Amygdala (tissue), 56 donors: ENCODE measurements around the gene ASB6.

Source experiments
- DNase-seq, 56 donors: peaks; one replicate each; lab custom pipeline; 2025; lab: John Stamatoyannopoulos, UW

Gene ASB6

DNA sequence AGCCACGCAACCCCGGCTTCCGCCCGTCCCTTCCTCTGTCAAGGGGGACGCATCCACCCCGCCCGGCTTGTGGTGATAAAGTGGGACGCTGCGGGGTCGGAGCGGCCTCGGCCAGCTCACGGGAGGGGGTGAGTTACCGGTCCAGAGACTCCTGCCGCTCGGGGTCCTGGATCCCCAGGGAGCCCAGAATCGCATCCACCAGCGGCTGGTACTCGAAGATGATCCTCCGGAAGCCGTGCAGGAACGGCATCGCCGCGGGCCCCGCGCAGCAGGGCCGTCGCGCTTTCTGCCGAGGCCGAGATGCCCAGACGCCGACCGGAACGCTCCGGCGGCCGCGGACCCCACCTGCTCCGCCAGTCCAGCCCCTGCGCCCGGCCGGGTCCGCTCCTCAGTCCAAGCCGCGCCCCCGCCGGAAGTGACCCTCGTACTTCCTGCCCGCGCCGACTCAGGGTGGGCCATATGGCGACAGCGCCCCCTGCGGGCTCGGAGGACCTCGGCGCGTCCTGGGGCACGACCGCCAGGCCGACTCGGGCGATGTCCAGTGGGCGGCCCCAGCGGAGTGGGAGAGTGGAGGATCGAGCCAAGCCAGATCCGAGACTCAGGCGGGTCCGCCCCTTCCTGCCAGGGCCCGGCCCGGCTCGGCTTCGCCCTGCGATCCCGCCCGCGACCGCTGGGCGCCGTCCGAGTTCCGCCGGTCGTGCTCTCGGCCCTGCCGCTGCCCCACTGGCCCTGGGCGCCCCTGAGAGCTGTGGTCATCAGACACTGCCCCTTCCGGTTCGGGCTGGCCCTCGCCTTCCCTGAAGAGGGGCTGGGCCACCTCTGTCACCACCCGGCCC is at the start of gene ASB6:
Gene ASB6 (minus strand): TSS at position 402 of the 836 bp plus-strand sequence. CDS start 152 bp downstream, at position 250.
- peak; percentile 65 to 97 (median 89) for DNase-seq

DNA sequence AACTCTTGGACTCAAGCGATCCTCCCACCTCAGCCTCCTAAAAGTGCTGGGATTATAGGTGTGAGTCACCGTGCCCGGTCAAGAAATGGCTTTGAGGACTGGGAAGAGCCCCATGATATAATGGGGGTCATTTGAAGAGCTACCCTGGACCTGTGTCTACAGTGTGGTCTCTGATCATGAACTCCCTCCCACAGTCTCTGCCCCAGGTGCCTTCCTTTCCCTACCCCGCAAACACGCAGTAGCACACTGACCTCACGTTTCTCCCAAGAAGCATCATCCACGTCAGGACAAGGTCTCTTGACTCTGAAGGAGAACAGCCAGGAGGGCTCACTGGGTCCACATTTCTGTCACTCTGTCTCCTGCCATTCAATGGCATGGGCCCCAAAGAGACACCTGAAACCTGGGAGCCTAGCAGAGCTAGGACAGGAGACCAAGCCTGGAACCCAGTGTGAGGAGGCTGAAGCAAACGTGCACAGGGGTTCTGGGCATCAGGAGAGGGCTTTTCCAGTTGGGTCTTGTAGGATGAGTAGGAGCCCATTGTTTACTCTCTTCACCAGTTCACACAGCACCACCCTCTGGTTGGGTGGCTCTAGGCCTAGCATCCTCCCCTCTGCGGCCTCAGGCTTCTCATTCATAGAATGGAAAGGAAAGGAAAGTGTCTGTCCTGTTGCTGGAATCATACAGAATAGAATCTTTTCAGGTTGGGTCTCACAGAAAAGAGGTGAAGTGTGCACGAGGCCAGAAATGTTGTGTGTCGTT is 46.5 kb upstream of the ASB6 start:
- DNase-seq = no peak

- no peak for DNase-seq
These were observed 45.4 kb upstream of the ASB6 start for GRCh38 chr9:129687391-129687790.

- no peak for DNase-seq
These were observed 44.8 kb upstream of the ASB6 start for GRCh38 chr9:129686736-129687135.

- no peak for DNase-seq
These were observed 43.9 kb upstream of the ASB6 start for GRCh38 chr9:129685933-129686259.

- DNase-seq = no peak
These were observed 43.4 kb upstream of the ASB6 start for GRCh38 chr9:129685220-129685932.

GRCh38 chr9:129682381-129682780 is 40.4 kb upstream of the ASB6 start:
- no peak for DNase-seq

DNA sequence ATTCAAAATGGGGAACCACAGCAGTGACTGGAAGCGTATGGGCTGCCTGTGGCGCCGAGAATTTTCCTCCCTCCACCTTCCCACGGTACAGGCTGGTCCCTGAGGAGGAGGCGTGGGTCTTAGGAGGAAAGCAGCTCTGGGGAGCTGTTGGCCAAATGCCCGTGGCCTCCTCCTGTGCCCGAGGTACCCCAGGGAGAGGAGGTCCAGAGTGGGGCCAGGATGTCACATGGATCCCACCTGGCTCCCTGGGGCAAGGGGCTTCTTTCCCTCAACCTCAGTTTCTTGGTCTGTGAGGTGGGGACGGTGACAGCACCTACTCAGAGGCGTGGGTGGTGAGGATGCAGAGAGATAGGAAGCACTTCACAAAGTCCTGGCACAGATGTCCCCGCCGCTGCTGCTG is 40.0 kb upstream of the ASB6 start:
- DNase-seq = no peak

GRCh38 chr9:129679537-129679936 is 37.6 kb upstream of the ASB6 start:
- no peak for DNase-seq

DNA sequence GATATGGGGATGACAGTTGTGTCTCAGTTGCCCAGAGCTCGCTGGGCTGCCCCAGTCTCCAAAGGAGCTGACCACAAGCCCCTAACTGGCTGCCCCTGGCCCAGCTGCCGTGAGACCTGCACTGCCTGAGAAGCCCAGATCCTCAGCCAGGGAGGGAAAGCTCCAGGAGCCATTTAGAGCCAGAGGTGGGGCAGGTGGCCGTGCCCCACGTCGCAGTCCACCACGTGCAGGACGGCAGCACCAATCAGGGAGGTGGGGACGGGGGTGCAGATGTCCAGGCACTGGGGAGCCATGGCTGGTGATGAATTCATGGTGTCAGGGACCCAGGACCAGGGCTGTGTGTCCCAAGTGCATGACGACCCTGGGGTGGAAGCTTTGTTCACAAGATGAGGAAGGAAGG is 36.9 kb upstream of the ASB6 start:
- no peak for DNase-seq

DNA sequence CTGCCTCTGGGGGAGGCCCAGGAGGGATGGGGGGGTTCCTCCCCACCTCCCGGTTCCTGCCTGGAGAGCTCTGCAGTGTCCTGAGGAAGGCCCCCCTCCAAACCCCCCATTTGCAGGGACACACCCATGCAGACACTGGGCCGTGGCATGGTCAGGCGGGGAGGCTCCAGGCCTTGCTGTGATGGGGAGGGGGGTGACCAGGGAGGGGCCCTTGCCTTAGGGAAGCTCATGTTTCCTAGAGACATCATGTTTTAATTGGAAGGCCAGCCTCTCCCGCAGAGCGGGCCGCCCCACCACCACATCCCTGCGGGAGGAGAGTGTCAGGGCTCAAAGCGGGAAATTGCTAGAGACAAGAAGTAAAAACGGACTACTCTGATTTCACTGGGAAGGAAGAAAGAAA is 35.5 kb upstream of the ASB6 start:
- DNase-seq = no peak

DNA sequence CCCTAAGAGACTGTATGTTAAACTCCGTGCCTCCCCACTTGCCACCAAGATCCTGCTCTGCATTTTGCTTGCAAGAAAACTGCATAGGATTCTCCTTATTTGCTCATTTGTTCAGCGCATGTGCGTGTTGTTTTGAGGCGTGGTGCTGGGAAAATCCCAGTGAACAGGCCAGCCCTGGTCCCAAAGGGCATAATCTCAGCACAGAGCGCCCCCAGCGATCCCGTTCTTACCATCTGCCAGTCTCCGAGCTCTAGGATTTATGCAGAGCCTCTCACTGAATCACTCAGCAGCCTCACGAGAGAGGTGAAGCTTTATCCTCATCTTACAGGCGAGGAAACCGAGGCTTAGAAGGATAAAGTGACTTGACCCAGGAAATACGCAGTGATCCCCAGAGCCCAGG is 35.0 kb upstream of the ASB6 start:
- DNase-seq = no peak

DNA sequence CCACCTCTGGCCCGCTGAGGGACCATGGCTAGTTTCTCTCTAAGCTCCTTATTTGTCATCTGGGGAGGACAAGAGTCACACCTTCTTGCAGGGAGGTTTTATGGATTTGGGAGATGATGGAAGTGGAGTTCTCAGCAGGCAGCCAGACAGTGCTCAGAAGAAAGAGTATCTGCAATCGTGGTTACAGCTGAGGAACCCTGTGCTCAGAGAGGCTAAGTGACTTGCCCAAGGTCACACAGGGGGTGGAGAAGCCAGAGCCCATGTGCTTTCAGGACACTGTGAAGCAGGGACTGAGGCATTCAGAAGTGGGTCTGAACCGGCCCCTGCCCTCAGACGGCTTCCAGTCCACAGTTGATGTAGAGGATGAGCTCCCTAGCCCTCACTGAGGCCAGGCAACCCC is 34.3 kb upstream of the ASB6 start:
- no peak for DNase-seq

DNA sequence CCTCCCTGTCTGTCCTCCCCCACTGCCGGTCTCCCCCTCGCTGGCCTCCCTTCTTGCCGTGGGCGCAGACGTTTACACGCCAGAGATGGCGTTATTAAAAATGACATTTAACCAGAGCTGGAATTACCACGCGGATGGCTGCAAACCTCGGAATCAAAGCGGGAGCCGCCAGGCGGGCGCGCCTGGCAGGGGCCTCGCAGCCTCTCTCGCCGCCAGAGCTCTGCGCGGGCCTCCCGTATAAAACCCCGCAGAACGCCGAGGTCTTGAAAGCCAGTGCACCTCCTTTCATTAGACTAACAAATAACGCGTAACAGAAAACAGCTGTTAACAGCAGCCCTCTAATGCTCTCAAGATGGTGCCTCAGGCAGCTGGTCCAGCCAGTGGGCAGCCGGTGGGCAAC is 33.7 kb upstream of the ASB6 start:
- DNase-seq = no peak

DNA sequence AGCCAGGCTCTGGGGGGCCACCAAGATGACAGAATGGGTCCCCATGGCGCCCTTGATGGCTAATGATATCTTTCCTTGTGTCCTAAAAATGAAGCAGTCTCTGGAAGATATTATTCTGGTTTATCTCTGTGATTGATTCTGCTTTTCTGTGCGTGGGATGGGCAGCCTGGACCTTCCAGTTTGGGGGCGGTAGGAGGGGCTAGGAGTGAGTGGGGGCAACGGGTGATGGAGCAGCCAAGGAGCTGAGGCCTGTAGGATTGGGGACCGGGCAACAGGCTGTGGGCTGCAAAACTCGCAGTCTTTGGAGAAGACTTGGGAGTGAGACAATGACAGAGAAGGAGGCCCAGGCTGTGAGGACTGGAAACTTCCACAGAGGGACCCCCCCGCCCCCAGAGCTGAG is 32.3 kb upstream of the ASB6 start:
- DNase-seq = no peak

DNA sequence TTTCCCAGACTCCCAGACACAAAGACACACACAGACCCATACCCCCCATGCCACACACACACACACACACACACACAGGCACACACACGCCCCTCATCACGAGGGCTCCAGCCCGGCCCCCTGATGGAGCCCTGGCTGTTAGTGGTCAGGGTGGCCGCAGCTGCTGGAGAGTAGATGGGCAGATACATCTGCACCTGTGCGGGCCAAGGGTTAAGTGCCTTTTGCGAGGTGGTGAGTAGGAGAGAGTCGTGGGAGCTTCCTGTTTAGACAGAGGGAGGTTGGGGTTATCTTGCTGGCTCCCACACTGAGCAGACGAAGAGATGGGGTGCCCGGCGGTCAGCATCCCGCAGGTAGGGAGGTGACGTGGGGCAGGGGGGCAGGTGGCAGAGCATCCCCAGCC is 31.7 kb upstream of the ASB6 start:
- no peak for DNase-seq

GRCh38 chr9:129672702-129673101 is 30.8 kb upstream of the ASB6 start:
- DNase-seq = no peak

- DNase-seq = no peak
These were observed 29.6 kb upstream of the ASB6 start for GRCh38 chr9:129671519-129671918.

GRCh38 chr9:129671065-129671464 is 29.1 kb upstream of the ASB6 start:
- DNase-seq = no peak

GRCh38 chr9:129669946-129670345 is 28.0 kb upstream of the ASB6 start:
- no peak for DNase-seq

DNA sequence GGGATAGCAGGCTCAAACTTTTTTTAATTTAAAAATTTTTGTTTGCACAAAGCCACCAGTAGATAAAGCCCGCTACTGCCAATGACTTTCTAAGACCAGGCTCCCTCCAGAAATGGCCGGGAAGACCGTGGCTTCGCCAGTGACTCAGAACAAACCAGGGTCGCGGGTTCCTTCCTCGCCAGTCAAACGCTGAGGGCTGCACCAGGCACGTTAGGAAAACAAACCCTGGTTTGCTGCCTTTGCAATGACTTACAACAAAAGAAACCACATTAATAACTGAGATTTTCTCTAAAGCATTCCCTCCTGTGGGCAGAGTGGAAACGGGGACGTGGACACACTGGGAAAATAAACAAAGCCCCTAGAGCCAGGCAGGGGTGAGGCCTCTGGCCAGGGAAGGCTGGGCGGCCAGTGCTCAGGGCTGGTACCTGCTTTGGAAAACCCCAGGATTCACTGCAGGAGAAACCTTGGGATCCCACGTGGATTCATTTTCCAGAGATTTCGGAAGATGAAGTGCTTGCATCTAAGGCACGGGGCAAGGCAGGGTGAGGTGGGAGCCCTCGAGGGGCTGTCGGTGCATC is 27.3 kb upstream of the ASB6 start:
- DNase-seq = no peak
